SK-N-MC (cell line): ENCODE data around the gene LATS2.

Experiments used
- DNase-seq: peaks from one replicate; pipeline ENCODE4 v3.0.0-alpha.2; 2011; ENCODE audit warnings: low read depth, low spot score
- H3K27ac ChIP-seq: fragments of 200-600 bp; sonication (generic); 2 replicates; pipeline ENCODE4 v1.5.1; 2016; ENCODE audit warnings: mixed run types
- H3K36me3 ChIP-seq: fragments of 200-600 bp; sonication (generic); 2 replicates; pipeline ENCODE4 v1.6.1; 2017; ENCODE audit warnings: antibody characterized with exemption, low read length, mixed read lengths; ENCODE audit not compliant: insufficient read depth
- H3K4me3 ChIP-seq: fragments of 200-600 bp; sonication (generic); 2 replicates; pipeline ENCODE4 v1.5.1; 2016
- H3K9ac ChIP-seq: fragments of 200-600 bp; sonication (generic); 2 replicates; pipeline ENCODE4 v1.8.0; 2017; ENCODE audit warnings: mixed run types, mixed read lengths; ENCODE audit not compliant: insufficient read length
- H3K9me3 ChIP-seq: fragments of 200-600 bp; sonication (generic); 2 replicates; pipeline ENCODE4 v1.6.1; 2017; ENCODE audit warnings: low read depth, mild to moderate bottlenecking, antibody characterized with exemption, low read length, moderate library complexity, mixed read lengths
- EZH2 ChIP-seq: fragments of 200-600 bp; sonication (generic); IDR thresholded peaks from one replicate; pipeline ENCODE4 v1.6.1; 2017; ENCODE audit warnings: antibody characterized with exemption
- FOXP2 ChIP-seq: optimal IDR thresholded peaks from 2 replicates; pipeline ENCODE3; 2011; ENCODE audit warnings: mild to moderate bottlenecking, moderate library complexity; ENCODE audit not compliant: insufficient read depth; ENCODE audit errors: extremely low read length, control extremely low read depth
- POLR2AphosphoS5 ChIP-seq: IDR thresholded peaks from 2 replicates; pipeline ENCODE4 v1.6.1; 2012; ENCODE audit warnings: mild to moderate bottlenecking, low read depth, low read length, borderline replicate concordance

Gene LATS2

DNA sequence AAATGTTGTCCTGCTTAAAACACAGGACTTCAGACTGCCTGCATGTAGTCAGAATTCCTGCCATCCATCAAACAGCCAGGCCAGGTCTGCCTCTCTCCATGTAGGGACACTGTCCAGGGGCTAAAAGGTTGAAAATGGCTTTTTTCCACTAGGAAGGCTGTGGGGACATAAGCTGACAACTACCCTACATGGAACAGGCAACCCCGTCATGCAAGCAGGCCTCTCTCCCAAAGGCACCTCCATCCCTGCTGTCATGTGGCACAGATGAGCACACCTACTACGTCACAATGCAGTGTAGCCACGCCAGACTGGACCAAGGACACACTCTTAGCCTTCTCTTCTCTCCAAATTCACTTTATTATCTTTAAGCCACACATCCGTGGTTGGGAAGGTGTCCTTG, 40.8 kb downstream of the LATS2 start:
- no peak overlapping the region for H3K27ac ChIP-seq
- no peak for DNase-seq
- TF ChIP-seq EZH2 (no peak), FOXP2 (no peak), POLR2AphosphoS5 (no peak)
- no peaks in the 10 kb centered on the region for H3K9me3 ChIP-seq
- no peak overlapping the region for H3K4me3 ChIP-seq
- no peak overlapping the region for H3K9ac ChIP-seq
- H3K36me3 ChIP-seq = no peaks in the 10 kb centered on the region

DNA sequence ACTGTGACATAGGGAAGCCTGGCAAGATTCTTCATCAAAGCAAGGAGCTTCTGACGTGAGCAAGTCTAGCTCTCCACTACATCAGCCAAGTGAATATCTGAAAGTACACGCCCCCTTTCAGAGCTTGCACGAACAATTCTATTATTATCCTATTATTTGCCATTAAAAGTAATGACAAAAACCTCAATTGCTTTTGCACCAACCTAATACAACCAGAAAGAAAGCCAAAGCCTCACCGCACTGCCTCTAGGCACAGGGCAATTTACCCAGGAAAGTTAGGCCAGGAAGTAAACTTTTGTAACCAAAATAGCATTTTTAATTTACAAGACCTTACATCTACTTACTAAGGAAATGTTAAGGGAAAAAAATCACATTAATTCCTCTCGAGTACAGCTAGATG, 41.2 kb downstream of the LATS2 start:
- Histone ChIP-seq H3K27ac (no peak overlapping the region), H3K4me3 (no peak overlapping the region), H3K9me3 (no peaks in the 10 kb centered on the region), H3K36me3 (no peaks in the 10 kb centered on the region), H3K9ac (no peak overlapping the region)
- TF ChIP-seq EZH2 = no peak
- no peak for TF ChIP-seq FOXP2
- TF ChIP-seq POLR2AphosphoS5 = no peak
- DNase-seq = no peak

DNA sequence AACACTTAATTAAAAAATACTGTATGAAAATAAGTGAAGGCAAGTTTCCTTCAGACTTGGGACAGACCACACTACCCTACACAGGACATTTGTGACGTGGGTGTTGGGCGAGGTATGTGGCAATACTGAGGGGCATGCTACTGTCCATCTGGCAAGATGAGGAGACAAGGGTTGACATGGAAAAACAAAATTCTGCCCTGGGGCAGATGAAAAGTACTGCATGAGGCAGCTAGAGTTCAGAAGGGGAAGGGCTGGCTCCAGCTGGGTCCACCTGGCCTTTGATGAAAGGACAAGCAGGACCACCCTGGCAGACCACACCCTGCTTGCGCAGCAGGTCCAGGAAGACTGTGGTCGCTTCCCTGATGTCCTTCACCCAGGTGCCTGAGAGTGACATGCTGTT, 43.2 kb downstream of the LATS2 start:
- no peak for DNase-seq
- H3K9me3 ChIP-seq = no peaks in the 10 kb centered on the region
- H3K27ac ChIP-seq = no peak overlapping the region
- H3K36me3 ChIP-seq = no peaks in the 10 kb centered on the region
- H3K4me3 ChIP-seq = no peak overlapping the region
- H3K9ac ChIP-seq = no peak overlapping the region
- TF ChIP-seq EZH2 (no peak), FOXP2 (no peak), POLR2AphosphoS5 (no peak)

DNA sequence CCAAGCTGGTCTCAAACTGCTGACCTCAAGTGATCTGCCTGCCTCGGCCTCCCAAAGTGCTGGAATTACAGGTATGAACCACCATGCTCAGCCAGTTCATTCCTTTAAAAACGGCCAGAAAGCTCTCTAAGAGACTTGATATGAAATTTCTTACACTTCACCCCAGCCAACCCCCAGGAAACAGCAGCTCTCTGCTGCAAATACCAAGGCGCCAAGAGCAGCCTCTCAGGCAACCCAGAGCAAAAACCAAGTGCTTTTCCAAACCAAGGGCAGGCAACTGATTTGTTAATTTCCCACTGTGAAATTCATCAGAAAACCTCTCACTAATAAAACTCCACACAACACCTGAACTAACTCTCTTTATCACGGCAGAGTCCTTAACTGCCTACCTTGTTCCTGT, 44.9 kb downstream of the LATS2 start:
- TF ChIP-seq EZH2 (no peak), POLR2AphosphoS5 (no peak), FOXP2 (no peak)
- H3K36me3 ChIP-seq = no peaks in the 10 kb centered on the region
- H3K9ac ChIP-seq = no peak overlapping the region
- no peak for DNase-seq
- peak overlapping the region; percentile 7; the same call in 1 of the 2 replicates for H3K27ac ChIP-seq
- no peaks in the 10 kb centered on the region for H3K9me3 ChIP-seq
- H3K4me3 ChIP-seq = no peak overlapping the region

DNA sequence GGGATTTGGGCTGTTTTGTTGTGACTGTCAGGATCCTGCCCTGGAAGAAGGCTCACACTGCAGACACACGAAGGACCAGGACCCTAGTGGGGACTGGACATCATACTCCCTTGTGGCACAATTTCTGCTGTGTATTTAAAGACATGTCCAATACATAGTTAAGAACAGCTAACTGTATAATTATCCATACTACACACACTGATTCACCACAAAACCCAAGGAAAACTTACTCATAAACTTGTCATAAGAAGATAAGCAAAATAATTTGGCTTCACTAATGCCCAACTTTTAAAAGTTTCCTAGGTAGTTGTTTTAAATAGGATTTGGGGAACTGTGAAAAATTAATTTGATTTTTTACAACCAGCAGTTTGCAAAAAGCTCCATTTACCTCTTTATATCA, 46.1 kb downstream of the LATS2 start:
- Histone ChIP-seq H3K9me3 (no peaks in the 10 kb centered on the region), H3K9ac (no peak overlapping the region), H3K27ac (no peak overlapping the region), H3K36me3 (no peaks in the 10 kb centered on the region), H3K4me3 (no peak overlapping the region)
- TF ChIP-seq EZH2 = no peak
- no peak for DNase-seq

DNA sequence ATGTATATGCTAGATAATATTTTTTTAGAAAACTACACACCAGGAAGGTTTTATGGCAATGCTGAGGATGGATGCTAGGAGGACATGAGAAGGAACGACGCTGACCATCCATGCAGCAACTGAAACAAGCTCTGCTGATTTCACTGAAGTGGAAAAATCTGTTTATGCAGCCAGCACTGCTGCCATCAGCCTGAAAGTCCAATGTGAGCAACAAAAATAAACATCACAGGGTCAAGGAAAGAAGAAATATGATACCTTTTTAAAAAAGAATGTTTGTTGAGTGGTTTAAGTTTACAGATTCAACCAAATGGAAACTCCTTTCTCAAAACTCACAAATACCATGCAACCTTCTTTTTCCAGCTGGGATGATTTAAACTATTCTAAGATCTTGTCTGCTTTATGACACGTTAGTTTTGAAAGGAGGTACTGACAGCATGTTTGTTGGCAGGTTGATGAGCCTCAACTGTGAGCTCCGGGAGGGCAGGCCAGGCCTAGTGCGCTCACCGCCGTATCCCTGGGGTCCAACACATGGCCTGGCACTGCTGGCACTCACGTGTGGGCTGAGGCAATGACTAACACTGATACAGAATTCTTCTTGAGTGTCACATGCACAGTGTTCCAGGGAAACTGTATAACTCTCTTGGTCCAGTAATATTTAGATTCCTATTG, 46.8 kb downstream of the LATS2 start:
- TF ChIP-seq POLR2AphosphoS5 = no peak
- no peak for TF ChIP-seq FOXP2
- TF ChIP-seq EZH2 = no peak
- H3K27ac ChIP-seq = no peak overlapping the region
- no peaks in the 10 kb centered on the region for H3K36me3 ChIP-seq
- H3K9ac ChIP-seq = no peak overlapping the region
- no peak for DNase-seq
- H3K4me3 ChIP-seq = no peak overlapping the region
- no peaks in the 10 kb centered on the region for H3K9me3 ChIP-seq

DNA sequence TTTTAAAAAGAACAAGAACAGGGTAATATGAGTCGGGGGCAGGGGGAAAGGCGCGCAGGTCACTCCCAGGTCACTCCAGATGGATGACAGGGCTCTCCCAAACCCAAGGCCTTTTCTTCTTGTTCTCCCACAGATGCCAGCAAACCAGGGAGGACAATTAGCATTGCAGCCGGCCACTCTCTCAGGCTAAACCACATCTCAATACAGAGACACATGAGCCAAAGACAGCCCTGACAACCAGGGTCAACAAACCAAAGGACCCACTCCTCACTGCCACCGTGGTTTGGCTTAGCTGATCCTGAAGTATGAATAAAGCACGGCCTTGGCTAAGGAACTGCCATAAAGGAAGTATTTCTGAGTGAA, 47.3 kb downstream of the LATS2 start:
- Histone ChIP-seq H3K27ac (no peak overlapping the region), H3K4me3 (no peak overlapping the region), H3K36me3 (no peaks in the 10 kb centered on the region), H3K9ac (no peak overlapping the region), H3K9me3 (no peaks in the 10 kb centered on the region)
- no peak for DNase-seq
- TF ChIP-seq FOXP2 (no peak), EZH2 (no peak), POLR2AphosphoS5 (no peak)

DNA sequence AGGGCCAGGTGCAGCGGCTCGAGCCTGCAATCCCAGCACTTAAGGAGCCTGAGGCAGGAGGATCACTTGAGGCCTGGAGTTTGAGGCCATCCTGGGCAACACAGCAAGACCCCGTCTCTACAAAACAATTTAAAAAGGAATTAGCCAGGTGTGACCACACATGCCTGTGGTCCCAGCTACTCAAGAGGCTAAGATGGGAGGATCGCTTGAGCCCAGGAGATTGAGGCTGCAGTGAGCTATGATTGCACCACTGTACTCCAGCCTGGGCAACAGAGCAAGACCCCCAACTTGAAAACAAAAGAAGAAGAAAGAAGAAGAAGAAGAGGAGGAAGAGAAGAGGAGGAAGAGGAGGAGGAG, 47.7 kb downstream of the LATS2 start:
- TF ChIP-seq POLR2AphosphoS5 (no peak), EZH2 (no peak), FOXP2 (no peak)
- Histone ChIP-seq H3K36me3 (no peaks in the 10 kb centered on the region), H3K9ac (no peak overlapping the region), H3K27ac (no peak overlapping the region), H3K4me3 (no peak overlapping the region), H3K9me3 (no peaks in the 10 kb centered on the region)
- no peak for DNase-seq
